ENCODE results near the gene MACROD2.

Gene MACROD2

DNA sequence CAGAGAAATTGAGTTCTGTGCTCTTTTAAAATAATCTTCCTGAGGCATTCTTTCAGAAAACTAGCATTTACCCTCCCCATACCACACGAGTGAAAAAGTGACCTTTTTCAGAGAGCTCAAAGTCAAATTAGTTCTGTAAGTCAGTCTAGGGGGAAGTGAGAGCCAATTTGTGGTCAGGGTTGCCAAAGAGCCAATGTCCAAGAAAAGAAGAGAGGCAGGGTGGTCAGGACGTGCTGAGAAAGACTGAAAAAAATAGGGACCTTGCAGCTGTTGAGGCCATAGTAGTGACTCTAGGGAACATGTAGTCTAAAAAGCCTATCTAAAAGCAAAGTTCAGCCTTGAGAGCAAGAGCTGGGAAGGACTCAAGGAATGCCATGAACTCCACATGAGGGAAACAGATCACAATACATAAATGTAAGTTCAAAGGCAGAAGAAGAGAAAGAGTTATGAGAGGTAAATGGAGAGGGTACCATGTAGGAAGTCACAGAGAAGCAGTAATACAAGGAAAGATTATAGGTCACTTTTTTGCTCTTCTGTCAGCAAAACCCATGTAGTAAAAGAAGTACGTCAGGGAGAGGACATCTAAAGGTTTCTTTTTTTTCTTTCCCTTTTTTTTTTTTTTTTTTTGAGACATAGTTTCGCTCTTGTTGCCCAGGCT, 907.2 kb downstream of the MACROD2 start:
- no peak overlapping the region for H3K27ac ChIP-seq
- TF ChIP-seq ZFX (IDR thresholded peaks at IDR 0.05): no peak
- TF ChIP-seq, protein P1, sequence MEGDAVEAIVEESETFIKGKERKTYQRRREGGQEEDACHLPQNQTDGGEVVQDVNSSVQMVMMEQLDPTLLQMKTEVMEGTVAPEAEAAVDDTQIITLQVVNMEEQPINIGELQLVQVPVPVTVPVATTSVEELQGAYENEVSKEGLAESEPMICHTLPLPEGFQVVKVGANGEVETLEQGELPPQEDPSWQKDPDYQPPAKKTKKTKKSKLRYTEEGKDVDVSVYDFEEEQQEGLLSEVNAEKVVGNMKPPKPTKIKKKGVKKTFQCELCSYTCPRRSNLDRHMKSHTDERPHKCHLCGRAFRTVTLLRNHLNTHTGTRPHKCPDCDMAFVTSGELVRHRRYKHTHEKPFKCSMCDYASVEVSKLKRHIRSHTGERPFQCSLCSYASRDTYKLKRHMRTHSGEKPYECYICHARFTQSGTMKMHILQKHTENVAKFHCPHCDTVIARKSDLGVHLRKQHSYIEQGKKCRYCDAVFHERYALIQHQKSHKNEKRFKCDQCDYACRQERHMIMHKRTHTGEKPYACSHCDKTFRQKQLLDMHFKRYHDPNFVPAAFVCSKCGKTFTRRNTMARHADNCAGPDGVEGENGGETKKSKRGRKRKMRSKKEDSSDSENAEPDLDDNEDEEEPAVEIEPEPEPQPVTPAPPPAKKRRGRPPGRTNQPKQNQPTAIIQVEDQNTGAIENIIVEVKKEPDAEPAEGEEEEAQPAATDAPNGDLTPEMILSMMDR (conservative IDR thresholded peaks at IDR 0.05): no peak

DNA sequence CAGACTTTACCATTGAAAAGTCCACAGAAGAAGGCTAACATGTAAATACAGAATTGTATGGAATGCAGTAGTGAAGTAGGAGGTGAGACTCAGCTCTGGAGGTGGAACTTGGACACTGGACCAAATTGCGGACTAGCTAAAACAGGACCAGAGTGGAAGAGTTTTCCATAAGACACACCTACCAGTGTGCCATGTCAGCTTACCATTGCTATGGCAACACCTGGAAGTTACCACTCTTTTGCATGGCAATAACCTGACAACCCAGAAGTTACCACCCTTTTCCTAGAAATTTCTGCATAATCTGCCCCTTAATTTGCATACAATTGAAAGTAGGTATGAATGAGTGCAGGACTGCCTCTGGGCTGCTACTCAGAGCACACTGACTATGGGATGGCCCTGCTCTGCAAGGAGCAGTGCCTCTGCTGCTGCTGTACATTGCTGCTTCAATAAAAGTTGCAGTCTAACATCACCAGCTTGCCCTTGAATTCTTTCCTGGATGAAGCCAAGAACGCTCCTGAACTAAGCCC, 911.7 kb downstream of the MACROD2 start:
- H3K27ac ChIP-seq: no peak overlapping the region
- TF ChIP-seq, protein P1 (conservative IDR thresholded peaks at IDR 0.05): no peak
- TF ChIP-seq ZFX (IDR thresholded peaks at IDR 0.05): no peak

DNA sequence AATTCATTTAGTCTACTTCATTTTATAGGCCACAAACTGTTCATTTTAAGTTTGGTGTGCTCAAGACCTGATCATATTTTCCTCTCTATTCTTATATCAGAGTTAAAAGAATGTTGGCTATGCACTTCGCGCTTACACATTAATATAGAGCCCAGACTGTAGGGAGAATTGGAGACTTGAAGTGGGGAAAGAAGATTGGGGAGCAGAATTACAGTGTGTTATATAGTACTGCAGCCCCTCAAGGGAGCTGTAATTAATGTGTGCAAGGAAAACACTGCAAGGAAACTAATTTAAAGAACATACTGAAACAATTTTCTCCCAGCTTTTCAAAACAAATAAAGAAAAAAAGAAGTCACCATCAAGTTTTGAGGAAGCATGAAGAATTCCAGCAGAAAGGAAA, 914.8 kb downstream of the MACROD2 start:
- no peak overlapping the region for H3K27ac ChIP-seq
- TF ChIP-seq, protein P1 (conservative IDR thresholded peaks at IDR 0.05): no peak
- TF ChIP-seq ZFX (IDR thresholded peaks at IDR 0.05): no peak

DNA sequence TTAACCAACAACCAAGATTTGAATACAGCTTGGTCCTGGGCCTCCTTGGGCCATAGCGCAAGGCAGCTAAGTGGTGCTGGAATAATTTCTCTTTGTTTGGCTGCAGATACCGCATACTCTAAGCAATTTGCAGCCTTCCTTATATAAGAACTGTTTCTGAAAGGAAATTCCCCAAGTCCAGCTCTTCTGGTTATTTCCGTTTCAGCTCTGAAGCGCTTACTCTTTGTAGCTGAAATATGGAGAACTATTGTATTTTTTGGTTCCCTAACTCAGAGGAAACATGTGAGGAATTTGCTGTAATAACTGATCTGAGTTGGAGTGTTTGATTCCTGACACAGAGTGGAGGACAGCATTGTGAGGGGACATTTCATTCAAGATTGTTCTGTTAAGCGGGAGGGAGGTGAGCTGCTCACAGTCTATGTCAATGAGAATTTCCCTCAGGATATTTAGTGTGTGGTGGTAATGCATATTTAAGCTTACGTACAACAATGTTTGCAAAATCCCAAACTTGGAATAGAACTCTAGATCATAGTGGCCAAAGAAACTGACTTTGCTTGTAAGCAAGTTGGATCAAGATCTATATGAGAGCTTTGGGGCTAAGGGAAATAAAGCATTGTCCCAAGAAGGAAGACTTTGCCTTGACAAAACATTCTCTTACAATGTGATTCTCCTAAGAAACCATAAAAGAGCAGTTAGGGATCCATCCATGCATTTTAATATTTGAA, 918.7 kb downstream of the MACROD2 start:
- no peak for TF ChIP-seq ZFX (IDR thresholded peaks at IDR 0.05)
- TF ChIP-seq, protein P1 (conservative IDR thresholded peaks at IDR 0.05): no peak
- H3K27ac ChIP-seq: no peak overlapping the region

DNA sequence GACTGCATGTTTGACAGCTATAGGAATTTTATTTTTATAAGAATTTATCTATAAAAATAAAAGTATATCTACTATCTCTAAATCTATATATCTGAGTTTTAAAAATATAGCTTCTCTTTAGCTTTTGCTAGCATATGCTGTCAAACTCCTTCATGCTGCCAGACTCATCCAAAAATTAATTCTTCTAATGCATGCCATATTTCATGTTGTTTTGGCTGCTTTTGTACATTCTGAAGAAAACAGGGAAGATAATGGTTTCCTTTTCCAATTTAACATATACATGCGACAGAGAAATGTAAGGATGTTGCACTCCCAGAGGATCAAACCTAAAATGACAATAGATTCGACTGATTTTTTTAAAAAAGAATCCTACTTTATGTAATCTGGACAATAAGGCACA, 919.3 kb downstream of the MACROD2 start:
- H3K27ac ChIP-seq: no peak overlapping the region
- no peak for TF ChIP-seq ZFX (IDR thresholded peaks at IDR 0.05)
- TF ChIP-seq, protein P1 (conservative IDR thresholded peaks at IDR 0.05): no peak

DNA sequence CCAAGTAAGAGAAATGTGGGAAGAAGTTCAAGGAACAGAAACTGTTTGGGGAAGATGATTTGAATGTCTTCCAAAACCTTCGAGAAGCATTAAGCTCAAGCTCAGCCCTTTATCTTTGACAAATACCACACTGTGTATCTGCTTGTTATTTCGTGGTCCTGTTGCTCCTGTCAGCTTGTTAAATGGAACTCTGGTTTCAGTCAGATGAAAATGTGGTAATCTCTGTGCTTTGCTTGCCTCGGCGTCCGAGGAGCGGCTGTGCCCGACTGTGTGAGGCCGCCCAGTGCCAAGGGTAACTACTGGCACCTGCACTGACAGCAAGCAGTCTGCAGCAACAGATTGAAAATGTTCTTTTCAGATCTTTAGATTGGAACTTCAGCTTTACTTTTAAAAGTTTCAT, 920.0 kb downstream of the MACROD2 start:
- H3K27ac ChIP-seq: no peak overlapping the region
- TF ChIP-seq ZFX (IDR thresholded peaks at IDR 0.05): no peak
- TF ChIP-seq, protein P1 (conservative IDR thresholded peaks at IDR 0.05): no peak

DNA sequence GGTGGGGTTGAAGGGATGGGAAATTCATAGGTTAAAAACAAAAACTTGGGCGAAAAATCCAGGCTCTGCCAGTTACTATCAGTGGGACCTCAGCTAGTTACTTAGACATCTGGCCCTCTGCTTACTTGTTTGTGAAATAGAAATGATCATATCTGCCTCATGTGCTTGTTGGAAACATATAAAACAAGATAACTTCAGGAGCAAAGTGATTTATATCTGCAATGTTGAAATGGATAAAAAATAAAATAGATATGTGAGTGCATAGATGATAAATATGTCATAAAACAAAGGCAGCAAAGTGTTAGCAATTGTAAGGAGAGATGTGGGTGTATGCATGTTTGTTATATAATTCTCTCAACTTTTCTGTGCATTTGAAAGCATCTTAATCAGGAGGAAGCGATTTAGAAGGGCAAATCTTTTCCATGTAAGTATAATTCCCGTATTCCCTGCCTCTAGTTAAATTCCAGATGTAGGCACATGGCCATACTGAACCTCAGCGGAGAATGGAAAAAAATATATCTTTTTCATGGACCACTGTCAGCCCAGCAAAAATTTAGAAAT, 921.1 kb downstream of the MACROD2 start:
- TF ChIP-seq ZFX (IDR thresholded peaks at IDR 0.05): no peak
- TF ChIP-seq, protein P1 (conservative IDR thresholded peaks at IDR 0.05): no peak
- H3K27ac ChIP-seq: no peak overlapping the region
